Measurements from ENCODE around the gene SDC1.

DNA sequence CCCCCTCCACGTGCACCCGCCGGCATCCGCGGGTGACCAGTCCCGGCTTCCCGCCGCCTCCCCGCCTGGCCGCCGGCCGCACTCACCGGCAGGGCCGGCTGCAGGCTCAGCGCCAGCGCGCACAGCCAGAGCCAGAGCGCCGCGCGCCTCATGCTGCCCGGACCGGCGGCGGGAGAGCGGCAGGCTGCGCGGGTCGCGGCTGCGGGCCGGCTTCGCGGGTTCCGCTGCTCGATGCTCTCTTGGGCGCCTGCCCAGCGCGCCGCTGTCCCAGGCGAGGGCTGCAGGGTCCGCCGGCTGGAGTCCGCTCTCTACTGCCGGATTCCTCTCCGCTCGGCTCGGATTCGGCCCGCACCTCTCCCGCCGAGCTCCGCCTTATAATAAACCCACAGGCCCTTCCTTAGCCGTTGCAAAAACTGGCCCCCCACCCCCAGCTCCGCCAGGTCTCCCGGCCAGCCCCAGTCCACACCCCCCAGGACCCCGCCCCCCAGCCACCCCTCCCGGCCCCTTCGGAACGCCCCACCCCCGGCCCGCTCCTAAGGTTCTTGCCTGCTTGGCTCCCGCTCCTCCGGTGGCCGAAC, at the start of gene SDC1:
- peak in 1 of 2 donors; percentile 35 for TF ChIP-seq POLR2A (IDR thresholded peaks at IDR 0.05)
- TF ChIP-seq, protein P1, sequence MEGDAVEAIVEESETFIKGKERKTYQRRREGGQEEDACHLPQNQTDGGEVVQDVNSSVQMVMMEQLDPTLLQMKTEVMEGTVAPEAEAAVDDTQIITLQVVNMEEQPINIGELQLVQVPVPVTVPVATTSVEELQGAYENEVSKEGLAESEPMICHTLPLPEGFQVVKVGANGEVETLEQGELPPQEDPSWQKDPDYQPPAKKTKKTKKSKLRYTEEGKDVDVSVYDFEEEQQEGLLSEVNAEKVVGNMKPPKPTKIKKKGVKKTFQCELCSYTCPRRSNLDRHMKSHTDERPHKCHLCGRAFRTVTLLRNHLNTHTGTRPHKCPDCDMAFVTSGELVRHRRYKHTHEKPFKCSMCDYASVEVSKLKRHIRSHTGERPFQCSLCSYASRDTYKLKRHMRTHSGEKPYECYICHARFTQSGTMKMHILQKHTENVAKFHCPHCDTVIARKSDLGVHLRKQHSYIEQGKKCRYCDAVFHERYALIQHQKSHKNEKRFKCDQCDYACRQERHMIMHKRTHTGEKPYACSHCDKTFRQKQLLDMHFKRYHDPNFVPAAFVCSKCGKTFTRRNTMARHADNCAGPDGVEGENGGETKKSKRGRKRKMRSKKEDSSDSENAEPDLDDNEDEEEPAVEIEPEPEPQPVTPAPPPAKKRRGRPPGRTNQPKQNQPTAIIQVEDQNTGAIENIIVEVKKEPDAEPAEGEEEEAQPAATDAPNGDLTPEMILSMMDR (IDR thresholded peaks at IDR 0.05), result no peak

Measured in thyroid gland (tissue), 4 donors.